GM12875 (cell line): ENCODE measurements around the gene AICDA.
"Not testable (repeated sequence)": the region's sequence is repeated elsewhere in the genome, so short reads cannot be mapped to it uniquely, and the experiment has no call there.

Experiments used
- H3K4me3 ChIP-seq: one replicate; pipeline ENCODE4 v1.5.1; 2011; ENCODE audit warnings: low read depth, low read length, control low read depth
- CTCF ChIP-seq: IDR thresholded peaks from 2 replicates; pipeline ENCODE4 v1.5.1; 2011; ENCODE audit warnings: low read depth, mild to moderate bottlenecking, control low read depth, inconsistent platforms, low read length, moderate library complexity, borderline replicate concordance; ENCODE audit not compliant: insufficient read depth

Gene AICDA

GRCh38 chr12:8630131-8630530 lies 17.5 kb upstream of the AICDA start:
- no peak overlapping the region for H3K4me3 ChIP-seq
- no peak for TF ChIP-seq CTCF

- TF ChIP-seq CTCF: no peak
- no peak overlapping the region for H3K4me3 ChIP-seq
Observed at GRCh38 chr12:8629486-8630033, 16.9 kb upstream of the AICDA start.

DNA sequence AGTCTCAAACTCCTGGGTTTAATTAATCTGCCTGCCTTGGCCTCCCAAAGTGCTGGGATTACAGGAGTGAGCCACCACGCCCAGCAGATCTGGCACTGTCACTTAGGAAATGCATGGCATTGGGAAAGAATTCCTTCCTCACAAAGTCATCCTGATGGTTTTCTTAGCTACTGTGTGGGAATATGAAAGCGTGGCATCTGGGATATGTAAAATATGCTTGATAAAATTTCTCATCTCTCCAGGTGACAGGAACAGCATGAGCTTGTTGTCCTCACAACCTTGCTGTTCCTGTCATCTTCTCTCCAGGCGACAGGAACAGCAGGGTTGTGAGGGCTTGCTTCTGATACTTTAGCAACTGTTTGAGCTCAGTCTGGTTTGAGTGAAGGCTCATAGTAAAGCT lies 16.1 kb upstream of the AICDA start:
- no peak for TF ChIP-seq CTCF
- H3K4me3 ChIP-seq: no peak overlapping the region

DNA sequence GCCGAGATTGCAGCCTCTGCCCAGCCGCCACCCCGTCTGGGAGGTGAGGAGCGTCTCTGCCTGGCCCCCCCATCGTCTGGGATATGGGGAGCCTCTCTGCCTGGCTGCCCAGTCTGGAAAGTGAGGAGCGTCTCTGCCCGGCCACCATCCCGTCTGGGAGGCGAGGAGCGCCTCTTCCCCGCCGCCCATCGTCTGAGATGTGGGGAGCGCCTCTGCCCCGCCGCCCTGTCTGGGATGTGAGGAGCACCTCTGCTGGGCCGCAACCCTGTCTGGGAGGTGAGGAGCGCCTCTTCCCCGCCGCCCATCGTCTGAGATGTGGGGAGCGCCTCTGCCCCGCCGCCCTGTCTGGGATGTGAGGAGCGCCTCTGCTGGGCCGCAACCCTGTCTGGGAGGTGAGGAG lies 12.1 kb upstream of the AICDA start:
- not testable (repeated sequence) for H3K4me3 ChIP-seq

- H3K4me3 ChIP-seq: no peak overlapping the region
- TF ChIP-seq CTCF: no peak
Observed at GRCh38 chr12:8622646-8623045, 10.0 kb upstream of the AICDA start.

DNA sequence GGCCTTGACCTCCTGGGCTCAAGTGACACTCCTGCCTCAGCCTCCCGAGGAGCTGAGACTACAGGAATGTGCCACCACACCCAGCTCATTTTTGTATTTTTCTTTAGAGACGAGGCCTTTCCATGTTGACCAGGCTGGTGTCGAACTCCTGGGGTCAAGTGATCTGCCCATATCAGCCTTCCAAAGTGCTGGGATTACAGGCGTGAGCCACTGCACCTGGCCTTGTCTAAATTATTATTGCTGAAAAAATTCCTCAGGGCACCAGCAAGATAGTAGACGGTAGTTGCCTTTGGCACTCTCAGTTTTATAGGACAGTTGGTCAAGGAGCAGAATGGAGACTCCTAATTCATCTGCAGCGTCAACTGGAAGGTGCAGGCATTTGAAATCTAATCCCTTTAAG lies 2.5 kb upstream of the AICDA start:
- H3K4me3 ChIP-seq: no peak overlapping the region
- TF ChIP-seq CTCF: no peak

DNA sequence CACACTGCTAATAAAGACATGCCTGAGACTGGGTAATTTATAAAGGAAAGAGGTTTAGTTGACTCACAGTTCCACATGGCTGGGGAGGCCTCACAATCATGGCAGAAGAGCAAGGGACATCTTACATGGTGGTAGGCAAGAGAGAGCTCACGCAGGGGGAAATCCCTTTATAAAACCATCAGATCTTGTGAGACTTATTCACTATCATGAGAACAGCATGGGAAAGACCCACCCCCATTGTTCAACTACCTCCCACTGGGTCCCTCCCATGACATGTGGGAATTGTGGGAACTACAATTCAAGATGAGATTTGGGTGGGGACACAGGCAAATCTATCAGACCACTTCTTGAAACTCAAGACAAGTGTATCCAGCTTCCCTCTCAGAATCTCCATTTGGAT lies 1.2 kb upstream of the AICDA start:
- H3K4me3 ChIP-seq: not testable (repeated sequence)

GRCh38 chr12:8609061-8609570 lies 3.5 kb downstream of the AICDA start:
- peak; percentile 75 for TF ChIP-seq CTCF
- H3K4me3 ChIP-seq: peak overlapping the region; percentile 65
